Tibial artery (tissue), 4 donors: ENCODE measurements around the gene ZNF780A.

Experiments used
- DNase-seq, 2 donors: peaks; one replicate each; pipeline ENCODE4 v3.0.0-alpha.2; 2019
- H3K27ac ChIP-seq, 2 donors: fragments of 200-600 bp; sonication (generic) in 1 of 2; 1 replicate in 1 of 2; 2 replicates in 1 of 2; pipeline ENCODE4 v1.5.1; 2018 to 2019; ENCODE audit warnings: mild to moderate bottlenecking in 1 of 2
- H3K27me3 ChIP-seq, 2 donors: fragments of 200-600 bp; sonication (generic) in 1 of 2; one replicate each; pipeline versions ENCODE4 v1.5.1 to v1.6.0; 2016 to 2019
- H3K36me3 ChIP-seq, 3 donors: fragments of 200-600 bp; sonication (generic) in 2 of 3; one replicate each; pipeline ENCODE4 v1.5.1; 2016 to 2019; ENCODE audit warnings: mild to moderate bottlenecking in 2 of 3
- H3K4me1 ChIP-seq, 4 donors: fragments of 200-600 bp; sonication (generic) in 2 of 4; 1 replicate in 3 of 4; 2 replicates in 1 of 4; pipeline ENCODE4 v1.5.1; 2016 to 2019
- H3K4me3 ChIP-seq, 2 donors: fragments of 200-600 bp; sonication (generic) in 1 of 2; 1 replicate in 1 of 2; 2 replicates in 1 of 2; pipeline ENCODE4 v1.5.1; 2018 to 2019; ENCODE audit warnings: mild to moderate bottlenecking in 2 of 2
- H3K9me3 ChIP-seq, 3 donors: fragments of 200-600 bp; sonication (generic) in 1 of 3; one replicate each; pipeline ENCODE4 v1.5.1; 2016 to 2019
- intact Hi-C: fragments of 100-400 bp; cut with DNase I; formaldehyde crosslinking; loops from one replicate; pipeline ENCODE4 v1.15.0; 2023; ENCODE audit warnings: low total_unique reads
- TF ChIP-seq, protein P1 (sequence below), 2 experiments: fragments of 200-600 bp in 1 of 2; fragments of 450-650 bp in 1 of 2; IDR thresholded peaks; one replicate each; pipeline ENCODE4 v1.5.1; 2017 to 2019; ENCODE audit warnings: antibody characterized with exemption in 2 of 2, mild to moderate bottlenecking in 1 of 2, moderate library complexity in 1 of 2

The ZNF780A gene

DNA sequence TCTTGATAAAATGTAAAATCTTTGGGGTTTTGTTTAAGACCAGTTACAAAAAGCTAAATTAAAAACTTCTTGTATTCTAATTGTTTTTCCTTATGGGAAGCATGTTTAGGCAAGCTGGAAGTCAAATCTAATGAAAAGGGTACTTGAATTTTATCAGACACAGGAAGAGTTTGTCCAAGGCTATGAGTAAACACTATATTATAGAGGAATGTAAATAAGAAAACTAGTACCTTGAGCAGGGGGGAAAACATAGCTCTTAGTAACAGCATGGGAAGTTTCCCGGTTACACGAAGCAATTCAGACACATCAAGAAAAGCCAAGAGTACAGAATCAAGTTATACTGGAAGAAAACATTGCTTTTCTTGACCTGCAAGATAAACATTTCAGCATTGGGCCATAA is 19.8 kb upstream of the ZNF780A start:
- Histone ChIP-seq H3K4me3 (no peak overlapping the region), H3K36me3 (no peaks in the 10 kb centered on the region), H3K27me3 (no peaks in the 10 kb centered on the region), H3K4me1 (no peaks in the 10 kb centered on the region), H3K27ac (no peak overlapping the region), H3K9me3 (no peaks in the 10 kb centered on the region)
- intact Hi-C loops: no loop called here
- TF ChIP-seq, protein P1, sequence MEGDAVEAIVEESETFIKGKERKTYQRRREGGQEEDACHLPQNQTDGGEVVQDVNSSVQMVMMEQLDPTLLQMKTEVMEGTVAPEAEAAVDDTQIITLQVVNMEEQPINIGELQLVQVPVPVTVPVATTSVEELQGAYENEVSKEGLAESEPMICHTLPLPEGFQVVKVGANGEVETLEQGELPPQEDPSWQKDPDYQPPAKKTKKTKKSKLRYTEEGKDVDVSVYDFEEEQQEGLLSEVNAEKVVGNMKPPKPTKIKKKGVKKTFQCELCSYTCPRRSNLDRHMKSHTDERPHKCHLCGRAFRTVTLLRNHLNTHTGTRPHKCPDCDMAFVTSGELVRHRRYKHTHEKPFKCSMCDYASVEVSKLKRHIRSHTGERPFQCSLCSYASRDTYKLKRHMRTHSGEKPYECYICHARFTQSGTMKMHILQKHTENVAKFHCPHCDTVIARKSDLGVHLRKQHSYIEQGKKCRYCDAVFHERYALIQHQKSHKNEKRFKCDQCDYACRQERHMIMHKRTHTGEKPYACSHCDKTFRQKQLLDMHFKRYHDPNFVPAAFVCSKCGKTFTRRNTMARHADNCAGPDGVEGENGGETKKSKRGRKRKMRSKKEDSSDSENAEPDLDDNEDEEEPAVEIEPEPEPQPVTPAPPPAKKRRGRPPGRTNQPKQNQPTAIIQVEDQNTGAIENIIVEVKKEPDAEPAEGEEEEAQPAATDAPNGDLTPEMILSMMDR (IDR thresholded peaks at IDR 0.05): no peak
- no peak for DNase-seq

DNA sequence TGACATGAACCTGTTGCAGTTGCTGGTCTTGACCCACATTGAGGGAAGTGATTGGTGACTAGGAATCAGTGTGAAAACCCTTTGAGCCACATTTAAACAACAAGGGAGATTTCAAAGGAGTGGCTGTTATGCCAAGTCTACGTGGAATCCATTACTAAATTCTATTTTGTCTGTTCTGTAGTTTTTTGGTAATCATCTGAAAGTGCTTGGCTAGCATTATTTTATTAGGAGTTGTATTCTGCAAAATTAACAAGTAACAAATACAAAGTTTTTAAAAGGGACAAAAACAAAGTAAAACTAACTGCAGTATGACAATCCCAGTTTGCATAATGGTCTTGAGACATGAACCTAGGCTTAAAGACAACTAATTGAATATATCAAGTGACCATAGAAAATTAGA is 14.0 kb upstream of the ZNF780A start:
- Histone ChIP-seq H3K36me3 (no peaks in the 10 kb centered on the region), H3K27me3 (no peaks in the 10 kb centered on the region), H3K9me3 (no peaks in the 10 kb centered on the region), H3K4me1 (no peaks in the 10 kb centered on the region), H3K27ac (no peak overlapping the region), H3K4me3 (no peak overlapping the region)
- intact Hi-C loops: no loop called here
- TF ChIP-seq, protein P1 (IDR thresholded peaks at IDR 0.05): no peak
- DNase-seq: no peak

DNA sequence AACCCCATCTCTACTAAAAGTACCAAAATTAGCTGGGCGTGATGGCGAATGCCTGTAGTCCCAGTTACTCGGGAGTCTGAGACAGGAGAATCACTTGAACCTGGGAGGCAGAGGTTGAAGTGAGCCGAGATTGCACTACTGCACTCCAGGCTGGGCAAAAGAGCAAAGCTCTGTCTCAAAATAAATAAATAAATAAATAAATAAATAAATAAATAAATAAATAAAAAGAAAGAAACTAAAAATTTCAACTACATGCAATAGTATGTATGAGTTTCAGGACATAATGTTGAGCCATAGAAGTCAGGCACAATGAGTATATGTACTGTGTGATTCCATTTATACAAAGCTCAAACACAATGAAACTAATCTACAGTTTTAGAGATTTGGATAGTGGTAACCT is 12.9 kb upstream of the ZNF780A start:
- DNase-seq: no peak
- Histone ChIP-seq H3K4me3 (no peak overlapping the region), H3K9me3 (no peaks in the 10 kb centered on the region), H3K27me3 (no peaks in the 10 kb centered on the region), H3K4me1 (no peaks in the 10 kb centered on the region), H3K36me3 (no peaks in the 10 kb centered on the region), H3K27ac (no peak overlapping the region)
- intact Hi-C loops: no loop called here
- TF ChIP-seq, protein P1 (IDR thresholded peaks at IDR 0.05): no peak

DNA sequence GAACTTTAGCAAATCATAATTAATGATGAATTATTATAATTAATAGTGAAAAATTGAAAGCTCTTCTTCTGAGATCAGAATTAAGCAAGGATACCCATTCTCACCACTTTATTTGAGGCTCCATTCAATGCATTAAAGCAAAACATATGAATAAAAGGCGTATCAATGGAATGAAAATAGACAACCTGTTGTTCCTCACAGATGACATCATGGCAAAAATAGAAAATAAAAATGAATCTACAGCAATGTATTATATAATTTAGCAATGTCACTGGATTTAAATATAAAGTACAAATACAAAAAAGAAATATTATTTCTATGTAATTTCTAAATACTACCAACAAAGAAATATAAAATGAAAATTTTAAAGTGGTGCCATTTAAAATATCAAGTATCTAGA is 11.1 kb upstream of the ZNF780A start:
- no peak for DNase-seq
- Histone ChIP-seq H3K4me1 (no peaks in the 10 kb centered on the region), H3K9me3 (no peaks in the 10 kb centered on the region), H3K4me3 (no peak overlapping the region), H3K27ac (no peak overlapping the region), H3K27me3 (peaks cover 0 to under 1% of the 10 kb centered on the region in 2 donors), H3K36me3 (no peaks in the 10 kb centered on the region)
- intact Hi-C loops: no loop called here
- TF ChIP-seq, protein P1 (IDR thresholded peaks at IDR 0.05): no peak

- no peaks in the 10 kb centered on the region for H3K9me3 ChIP-seq
- H3K4me3 ChIP-seq: no peak overlapping the region
- no peak for DNase-seq
- intact Hi-C loops: no loop called here
- H3K36me3 ChIP-seq: no peaks in the 10 kb centered on the region
- H3K27me3 ChIP-seq: peaks cover 0 to 19% of the 10 kb centered on the region in 2 donors
- TF ChIP-seq, protein P1 (IDR thresholded peaks at IDR 0.05): no peak
- H3K4me1 ChIP-seq: peaks cover 0 to 21% (median 8%) of the 10 kb centered on the region in 4 donors
- no peak overlapping the region for H3K27ac ChIP-seq
Measured at GRCh38 chr19:40093416-40093815, 2.7 kb upstream of the ZNF780A start.
